Common myeloid progenitor, CD34-positive (primary cell): Measurements from ENCODE around the gene NFATC4.

Experiments
- CTCF ChIA-PET: fragments of 350-600 bp; sonication (Branson Sonifier 250); formaldehyde crosslinking; loops from one replicate; lab custom pipeline; 2021; ENCODE audit warnings: antibody characterized with exemption; lab: Charles Lee
- POLR2A ChIA-PET: fragments of 350-600 bp; sonication (Branson Sonifier 250); formaldehyde crosslinking; loops from one replicate; lab custom pipeline; 2021; ENCODE audit warnings: antibody characterized with exemption; lab: Charles Lee
- DNase-seq, 3 donors: peaks; one replicate each; pipeline versions ENCODE4 v3.0.0 to v3.0.0-alpha.2; 2013
- H3K27ac ChIP-seq, 2 experiments: 1 replicate in 1 of 2; 2 replicates in 1 of 2; pipeline ENCODE4 v1.7.0; 2013; ENCODE audit warnings: inconsistent platforms in 2 of 2, low read length in 2 of 2, mild to moderate bottlenecking in 2 of 2, low read depth in 1 of 2, moderate library complexity in 1 of 2; ENCODE audit not compliant: severe bottlenecking in 2 of 2, insufficient read depth in 1 of 2, poor library complexity in 1 of 2
- H3K27me3 ChIP-seq, 5 experiments: replicated peaks in 2 of 5; 1 replicate in 3 of 5; 2 replicates in 2 of 5; pipeline versions ENCODE4 v1.6.1 to v1.7.0; 2013; ENCODE audit warnings: low read length in 4 of 5, mild to moderate bottlenecking in 2 of 5, moderate library complexity in 2 of 5, inconsistent platforms in 1 of 5; ENCODE audit not compliant: insufficient read depth in 5 of 5, control insufficient read depth in 4 of 5
- H3K36me3 ChIP-seq, 4 experiments: 1 replicate in 2 of 4; 2 replicates in 2 of 4; pipeline versions ENCODE4 v1.6.1 to v1.7.0; 2013; ENCODE audit warnings: low read length in 3 of 4, control low read depth in 1 of 4, mild to moderate bottlenecking in 1 of 4; ENCODE audit not compliant: control insufficient read depth in 4 of 4, insufficient read depth in 4 of 4
- H3K4me1 ChIP-seq, 4 experiments: 1 replicate in 3 of 4; 2 replicates in 1 of 4; pipeline versions ENCODE4 v1.6.1 to v1.7.1; 2013; ENCODE audit warnings: low read length in 3 of 4, mild to moderate bottlenecking in 3 of 4, control low read depth in 1 of 4, inconsistent platforms in 1 of 4, moderate library complexity in 1 of 4; ENCODE audit not compliant: control insufficient read depth in 4 of 4, insufficient read depth in 4 of 4; ENCODE audit errors: control extremely low read depth in 1 of 4
- H3K4me3 ChIP-seq, 7 experiments: 1 replicate in 4 of 7; 2 replicates in 3 of 7; pipeline versions ENCODE4 v1.5.1 to v1.7.0; 2013; ENCODE audit warnings: mild to moderate bottlenecking in 7 of 7, low read length in 6 of 7, moderate library complexity in 6 of 7, inconsistent platforms in 2 of 7, low read depth in 2 of 7, control low read depth in 1 of 7; ENCODE audit not compliant: insufficient read depth in 4 of 7, control insufficient read depth in 1 of 7; ENCODE audit errors: extremely low read depth in 1 of 7
- H3K9me3 ChIP-seq, 5 experiments: 1 replicate in 4 of 5; 2 replicates in 1 of 5; pipeline versions ENCODE4 v1.6.1 to v1.7.1; 2013; ENCODE audit warnings: low read length in 4 of 5, mild to moderate bottlenecking in 2 of 5, inconsistent platforms in 1 of 5, low read depth in 1 of 5, moderate library complexity in 1 of 5; ENCODE audit not compliant: control insufficient read depth in 4 of 5, insufficient read depth in 2 of 5; ENCODE audit errors: control extremely low read depth in 1 of 5
- WGBS: methylation state at CpG from one replicate; pipeline ENCODE4 v1.1.5; 2013; ENCODE audit not compliant: insufficient coverage; 5-methylcytosine and 5-hydroxymethylcytosine counted together

The NFATC4 gene

GRCh38 chr14:24390701-24391468, 22.9 kb downstream of the NFATC4 start:
- Histone ChIP-seq H3K4me1 (peaks cover 14 to 58% (median 49%) of the 10 kb centered on the region in 4 experiments), H3K9me3 (no peaks in the 10 kb centered on the region), H3K27ac (peak overlapping the region; percentile 33 to 36), H3K27me3 (no peaks in the 10 kb centered on the region), H3K4me3 (peak overlapping the region in 3 of 7 experiments; percentile 8 to 57 (median 54)), H3K36me3 (no peaks in the 10 kb centered on the region)
- ChIA-PET POLR2A (interaction anchor here (0.7 to 1.0 kb wide), 2 partner anchors 13 to 20 kb away, joined by 3 read pairs; no protein-coding TSS in a partner anchor), CTCF (interaction anchor here (0.7 to 3.2 kb wide), 13 partner anchors 9 to 301 kb away, joined by 3 to 16 read pairs (median 4); partner anchors contain the start of gene KHNYN)
- peak; percentile 61 to 96 (median 91) for DNase-seq
- 10% methylated on average over 3 of the region's 6 CpGs for WGBS

GRCh38 chr14:24392325-24393091, 24.5 kb downstream of the NFATC4 start:
- DNase-seq: peak in 1 of 3 donors; percentile 24
- no peak overlapping the region for H3K4me3 ChIP-seq
- CTCF ChIA-PET: interaction anchor here (0.7 to 3.2 kb wide), 5 partner anchors 19 to 47 kb away, joined by 3 to 15 read pairs (median 3); partner anchors contain the start of gene KHNYN
- POLR2A ChIA-PET: interaction anchor here (1.0 to 1.2 kb wide), 3 partner anchors 10 to 38 kb away, joined by 3 to 4 read pairs (median 4); no protein-coding TSS in a partner anchor
- no peak overlapping the region for H3K27ac ChIP-seq
- peaks cover 15 to 74% (median 62%) of the 10 kb centered on the region in 4 experiments for H3K4me1 ChIP-seq
- no peaks in the 10 kb centered on the region for H3K36me3 ChIP-seq
- H3K27me3 ChIP-seq: no peaks in the 10 kb centered on the region
- H3K9me3 ChIP-seq: no peaks in the 10 kb centered on the region
- 92% methylated on average over 2 of the region's 8 CpGs for WGBS

DNA sequence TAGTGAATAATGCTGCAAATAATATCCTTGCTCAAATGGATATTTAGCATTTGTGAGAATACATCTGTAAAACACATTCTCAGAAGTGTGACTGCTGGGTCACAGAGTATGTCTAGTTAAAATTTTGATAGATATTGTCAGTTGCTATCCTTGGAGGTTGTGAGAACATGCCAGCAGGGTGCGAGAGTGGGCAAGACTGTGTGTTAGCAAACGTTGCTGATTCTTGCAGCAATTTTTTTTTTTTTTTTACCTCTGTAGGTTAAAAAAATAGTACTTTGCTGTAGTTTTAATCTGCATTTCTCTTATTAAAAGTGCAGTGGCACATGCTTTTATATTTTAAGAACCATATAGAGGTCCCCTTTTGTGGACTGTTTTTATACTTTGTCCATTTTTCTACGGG, 26.3 kb downstream of the NFATC4 start:
- ChIA-PET CTCF (interaction anchor here (1.6 to 3.3 kb wide), 3 partner anchors 15 to 38 kb away, joined by 3 to 72 read pairs (median 13); no protein-coding TSS in a partner anchor), POLR2A (no interaction called here)
- DNase-seq: peak in 1 of 3 donors; percentile 28
- no CpG with 5 or more reads among the region's 3 CpGs for WGBS
- Histone ChIP-seq H3K9me3 (no peaks in the 10 kb centered on the region), H3K36me3 (no peaks in the 10 kb centered on the region), H3K27me3 (no peaks in the 10 kb centered on the region), H3K4me3 (no peak overlapping the region), H3K27ac (no peak overlapping the region), H3K4me1 (peaks cover 18 to 86% (median 75%) of the 10 kb centered on the region in 4 experiments)

DNA sequence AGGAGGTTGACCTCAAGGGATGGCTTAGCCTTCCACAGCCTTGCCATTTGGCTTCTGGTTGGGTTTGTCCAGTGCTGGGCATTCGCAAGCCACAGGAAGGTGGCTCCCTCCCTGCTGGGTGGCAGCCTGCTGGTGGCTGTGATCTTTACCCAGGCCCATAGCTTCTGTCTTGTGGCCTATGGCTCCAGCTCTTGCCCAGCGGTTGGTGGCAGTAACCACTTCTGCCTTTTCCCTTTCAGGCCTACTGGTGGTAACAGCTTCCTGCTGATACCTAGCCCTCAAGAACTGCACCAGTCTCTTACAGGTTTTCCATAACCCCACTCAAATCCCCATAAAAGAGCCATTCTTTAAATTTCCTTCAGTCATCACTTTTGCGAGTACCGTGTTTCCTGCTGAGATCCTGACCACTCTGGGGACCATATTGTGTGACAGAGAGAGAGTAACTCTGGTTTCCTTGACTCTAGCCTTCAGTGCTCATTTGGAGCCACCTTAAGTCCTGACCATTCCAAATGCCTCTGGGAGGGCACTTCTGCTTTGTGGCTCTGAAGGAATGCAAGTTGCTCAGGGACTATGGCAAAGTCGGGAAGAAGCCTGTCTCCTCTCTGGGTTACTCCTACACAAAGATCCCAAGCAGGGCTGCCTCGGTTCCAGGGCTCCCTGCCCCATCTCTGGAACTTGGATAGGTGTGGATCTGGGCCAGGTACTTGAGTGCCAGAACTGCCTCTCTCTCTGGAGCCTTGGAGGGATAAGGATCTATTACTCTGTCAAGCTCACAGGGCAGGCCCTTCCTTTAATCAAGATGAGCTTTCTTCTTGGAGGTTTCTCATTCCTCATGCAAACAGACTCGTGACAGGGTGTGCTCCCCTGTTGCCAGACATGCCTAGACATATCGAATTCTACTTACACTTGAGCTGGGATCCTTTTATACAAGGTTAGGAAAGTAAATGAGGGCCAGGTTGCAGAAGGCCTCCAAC, 27.9 kb downstream of the NFATC4 start:
- H3K4me3 ChIP-seq: peak overlapping the region in 2 of 7 experiments; percentile 30 to 31
- ChIA-PET CTCF (interaction anchor here (0.7 to 3.3 kb wide), 17 partner anchors 11 to 89 kb away, joined by 3 to 72 read pairs (median 9); partner anchors contain the start of gene RIPK3), POLR2A (interaction anchor here (1.1 to 1.4 kb wide), 2 partner anchors 18 to 34 kb away, joined by 4 to 6 read pairs; partner anchors contain the start of gene KHNYN)
- WGBS: 0% methylated on average over 3 of the region's 8 CpGs
- peak; percentile 81 to 94 (median 94) for DNase-seq
- H3K27ac ChIP-seq: no peak overlapping the region
- peaks cover 14 to 89% (median 78%) of the 10 kb centered on the region in 4 experiments for H3K4me1 ChIP-seq
- no peaks in the 10 kb centered on the region for H3K9me3 ChIP-seq
- H3K36me3 ChIP-seq: no peaks in the 10 kb centered on the region
- H3K27me3 ChIP-seq: no peaks in the 10 kb centered on the region

GRCh38 chr14:24397639-24398292, 29.8 kb downstream of the NFATC4 start:
- no peaks in the 10 kb centered on the region for H3K36me3 ChIP-seq
- DNase-seq: no peak
- peak overlapping the region in 1 of 7 experiments; percentile 84 for H3K4me3 ChIP-seq
- CTCF ChIA-PET: interaction anchor here (1.2 to 5.5 kb wide), 9 partner anchors 12 to 65 kb away, joined by 3 to 72 read pairs (median 21); no protein-coding TSS in a partner anchor
- no peaks in the 10 kb centered on the region for H3K27me3 ChIP-seq
- no peak overlapping the region for H3K27ac ChIP-seq
- POLR2A ChIA-PET: interaction anchor here (1.2 kb wide), 1 partner anchor 21 kb away, joined by 3 read pairs; no protein-coding TSS in a partner anchor
- no peaks in the 10 kb centered on the region for H3K9me3 ChIP-seq
- WGBS: 52% methylated on average over 3 of the region's 6 CpGs
- peaks cover 12 to 83% (median 64%) of the 10 kb centered on the region in 4 experiments for H3K4me1 ChIP-seq
